Skin of body (tissue), 2 donors: ENCODE results near the gene FCN3. TPM values are rescaled to one million over a fixed set of nuclear protein-coding genes. Genes with fewer than 3 reads are reported as not detected.

Experiments
- DNase-seq: peaks from one replicate; lab custom pipeline; 2025; lab: John Stamatoyannopoulos, UW
- total RNA-seq: library from RNA; depleted of rRNA; stranded (reverse); fragments of >200 nt; gene quantifications from one replicate; pipeline ENCODE4 v1.2.3, GENCODE V29; 2014

Gene FCN3
- total RNA-seq, 1 donor from 2014 or later = not detected

DNA sequence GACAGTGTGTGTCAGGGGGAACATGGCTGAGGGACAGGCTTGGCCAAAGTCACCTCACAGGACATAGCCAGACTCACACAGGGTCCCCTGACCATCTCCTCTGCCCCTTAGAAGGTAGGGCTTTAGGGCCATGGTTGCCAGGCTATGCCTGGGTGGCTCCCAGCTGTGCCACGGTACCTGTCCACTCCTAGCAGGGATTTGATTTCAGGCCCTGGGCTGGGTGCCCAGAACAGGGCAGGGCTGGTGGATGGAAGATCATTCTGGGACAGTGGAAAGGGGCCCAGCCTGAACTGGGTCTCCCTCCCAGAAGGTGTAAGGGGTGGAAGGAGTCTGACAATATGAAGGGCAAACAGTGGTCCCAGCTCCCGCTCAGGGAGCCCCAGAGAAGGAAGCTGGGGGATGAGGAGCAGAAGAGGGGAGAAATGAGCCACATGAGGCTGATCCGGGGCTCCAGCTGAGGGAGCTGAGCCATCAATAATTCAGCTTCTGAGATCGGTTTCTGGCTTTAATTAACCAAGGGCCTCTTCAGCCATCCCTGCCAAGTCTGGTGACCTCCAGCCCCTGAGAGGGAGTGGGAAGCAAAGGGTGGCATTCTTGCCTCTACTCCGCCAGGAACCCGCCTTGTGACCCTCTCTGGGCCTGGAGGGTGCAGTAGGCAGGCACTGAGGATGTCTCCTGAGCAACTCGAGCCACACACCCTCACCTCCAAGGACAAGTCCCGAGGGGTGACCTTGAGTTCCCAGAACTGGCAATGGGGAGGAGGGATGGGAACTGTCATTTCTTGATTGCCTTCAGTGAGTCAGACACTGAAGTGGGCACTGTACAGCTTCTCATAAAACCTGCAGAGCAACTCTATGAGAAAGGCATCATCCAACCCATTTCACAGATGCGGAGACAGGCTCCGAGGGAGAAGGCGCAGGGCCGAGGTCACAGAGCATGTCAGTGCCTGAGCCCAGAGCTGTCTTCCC lies 6.4 kb upstream of the FCN3 start:
- no peak for DNase-seq

DNA sequence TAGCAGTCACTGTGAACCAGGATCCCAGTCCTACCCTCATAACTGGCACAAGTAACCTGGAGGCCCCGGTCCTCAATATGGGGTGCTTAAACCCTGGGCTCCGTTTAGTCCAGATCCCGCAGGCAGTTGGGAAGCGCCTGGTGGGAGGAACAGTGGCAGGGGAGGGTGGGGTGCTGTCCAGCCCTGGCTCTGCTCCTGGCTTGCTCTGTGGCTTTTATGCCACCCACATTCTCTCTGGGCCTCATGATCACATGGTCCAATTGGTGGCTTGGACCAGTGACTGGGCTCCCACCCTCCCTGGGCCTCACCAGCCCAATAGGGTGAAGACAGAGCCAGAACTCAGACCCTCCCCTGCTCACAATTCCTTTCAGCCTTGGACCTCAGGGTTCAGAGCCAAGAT lies 5.6 kb upstream of the FCN3 start:
- DNase-seq = no peak

DNA sequence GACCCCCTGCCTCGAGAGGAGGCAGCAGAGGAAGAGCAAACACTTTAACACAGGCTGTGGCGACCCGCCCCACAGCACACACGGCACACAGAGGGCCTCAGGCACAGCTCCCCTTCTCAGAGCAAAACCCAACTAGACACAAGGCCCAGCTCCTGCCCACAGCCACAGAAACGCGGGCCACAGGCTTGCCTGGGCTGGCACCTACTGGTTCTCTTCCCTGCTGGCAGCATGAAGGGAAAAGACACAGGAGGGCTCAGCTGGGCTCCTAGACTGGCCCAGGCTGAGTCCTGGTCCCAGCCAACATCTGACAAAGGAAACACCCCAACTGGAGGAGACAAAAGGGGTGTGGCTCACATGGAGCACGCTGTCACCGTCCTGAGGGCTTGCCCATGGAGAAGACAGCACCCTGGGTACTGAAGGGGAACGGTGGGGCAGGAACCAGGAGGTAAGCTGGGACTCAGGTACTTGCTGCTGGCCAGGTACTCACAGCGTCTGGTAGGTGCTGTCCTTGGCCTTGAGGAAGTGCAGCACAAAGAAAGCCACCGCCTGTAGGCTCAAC lies 5.0 kb upstream of the FCN3 start:
- DNase-seq = no peak

DNA sequence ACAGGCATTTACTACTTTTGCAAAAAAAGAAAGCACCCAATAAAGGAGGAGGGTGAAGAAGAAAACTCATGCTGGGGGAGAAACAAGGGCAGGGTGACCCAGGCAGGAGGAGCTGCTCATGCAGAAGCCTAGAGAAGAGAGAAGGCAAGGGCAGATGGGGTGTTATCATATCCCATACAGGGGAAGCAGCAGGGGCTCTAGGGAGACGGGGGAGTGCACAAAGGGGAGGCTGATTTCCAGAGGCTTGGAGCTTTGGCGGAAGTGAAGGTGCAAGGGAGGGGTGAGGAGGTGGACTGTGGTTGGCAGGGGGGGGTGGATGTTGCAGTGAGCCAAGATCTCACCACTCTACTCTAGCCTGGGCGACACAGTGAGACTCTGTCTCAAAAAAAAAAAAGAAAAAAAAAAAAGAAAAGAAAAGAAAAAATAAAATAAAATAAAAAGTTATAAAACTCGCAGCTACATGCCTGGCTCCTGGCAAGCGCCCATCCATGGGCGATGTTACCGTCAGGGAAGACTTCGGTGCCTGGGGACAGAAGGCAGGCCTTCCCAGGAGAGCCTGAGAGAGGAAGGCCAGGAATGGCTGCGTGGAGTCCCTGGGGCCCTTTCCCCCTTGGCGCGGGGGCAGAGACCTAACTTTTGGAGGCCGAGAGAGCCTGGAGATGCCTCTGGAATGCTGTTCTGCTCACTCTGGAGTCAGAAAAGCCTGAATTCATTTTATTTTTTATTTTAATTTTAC lies 3.3 kb upstream of the FCN3 start:
- DNase-seq = no peak

DNA sequence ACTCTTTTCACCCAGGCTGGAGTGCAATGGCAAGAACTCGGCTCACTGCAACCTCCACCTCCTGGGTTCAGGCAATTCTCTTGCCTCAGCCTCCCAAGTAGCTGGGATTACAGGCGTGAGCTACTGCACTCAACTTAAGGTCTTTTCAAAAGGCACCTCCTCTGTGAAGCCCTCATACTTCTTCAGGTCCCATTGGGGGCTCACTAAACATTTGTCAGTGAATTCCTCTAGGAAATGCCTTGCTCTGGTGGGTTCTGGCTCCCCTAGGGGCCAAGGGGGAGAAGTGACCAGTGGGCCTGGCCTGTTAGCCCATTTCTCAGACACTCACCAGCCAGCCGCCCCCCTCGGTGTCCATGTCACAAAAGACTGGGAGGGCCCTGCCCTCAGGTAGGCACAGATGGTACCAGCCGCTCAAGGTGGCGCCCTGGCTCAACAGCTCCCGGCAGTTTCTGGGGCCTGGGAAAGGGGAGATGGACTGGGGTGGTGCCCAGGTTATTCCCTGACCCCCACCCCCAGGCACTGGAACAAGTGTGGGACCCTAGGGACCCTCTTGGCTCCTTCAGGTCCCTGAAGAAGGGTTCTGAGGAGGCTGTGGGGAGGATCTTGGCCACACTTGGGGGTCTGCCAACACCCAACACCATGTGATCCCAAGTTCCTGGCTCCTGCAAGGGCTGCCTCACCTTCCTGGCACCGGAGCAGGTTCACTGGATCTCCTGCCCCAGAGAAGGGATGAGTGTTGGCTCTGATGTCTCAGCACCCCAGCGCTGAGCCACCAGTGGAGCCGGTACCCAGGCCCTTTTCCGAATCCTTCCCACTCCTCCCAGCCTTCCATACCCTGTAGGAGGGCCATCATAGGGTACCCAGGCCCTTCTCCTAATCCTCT lies 1.6 kb downstream of the FCN3 start:
- no peak for DNase-seq

DNA sequence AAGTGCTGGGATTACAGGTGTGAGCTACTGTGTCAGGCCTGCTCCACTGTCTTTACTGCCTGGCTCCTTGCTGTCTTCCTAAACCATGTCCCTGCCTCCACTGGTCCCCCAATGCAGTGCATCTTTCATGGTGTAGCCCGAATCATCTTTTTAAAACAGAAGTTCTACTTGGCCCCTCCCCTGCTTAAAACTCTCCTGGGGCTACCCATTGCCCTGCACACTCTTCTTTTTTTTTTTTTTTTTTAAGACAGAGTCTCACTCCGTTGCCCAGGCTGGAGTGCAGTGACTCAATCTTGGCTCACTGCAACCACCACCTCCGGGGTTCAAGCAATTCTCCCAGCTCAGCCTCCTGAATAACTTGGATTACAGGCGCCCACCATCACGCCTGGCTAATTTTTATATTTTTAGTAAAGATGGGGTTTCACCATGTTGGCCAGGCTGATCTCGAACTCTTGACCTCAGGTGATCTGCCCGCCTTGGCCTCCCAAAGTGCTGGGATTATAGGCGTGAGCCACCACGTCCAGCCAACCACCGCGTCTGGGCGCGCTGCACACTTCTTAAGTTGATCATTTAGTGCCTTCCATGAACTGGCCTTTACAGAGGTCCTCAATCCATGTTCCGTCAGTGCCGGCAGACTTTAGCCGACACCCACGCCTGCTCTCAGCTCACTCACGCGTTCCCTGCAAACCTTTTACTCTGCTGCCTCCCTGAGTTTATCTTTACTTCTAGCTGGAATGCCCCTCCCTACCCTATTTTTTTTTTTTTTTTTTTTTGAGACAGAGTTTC lies 2.4 kb downstream of the FCN3 start:
- no peak for DNase-seq

DNA sequence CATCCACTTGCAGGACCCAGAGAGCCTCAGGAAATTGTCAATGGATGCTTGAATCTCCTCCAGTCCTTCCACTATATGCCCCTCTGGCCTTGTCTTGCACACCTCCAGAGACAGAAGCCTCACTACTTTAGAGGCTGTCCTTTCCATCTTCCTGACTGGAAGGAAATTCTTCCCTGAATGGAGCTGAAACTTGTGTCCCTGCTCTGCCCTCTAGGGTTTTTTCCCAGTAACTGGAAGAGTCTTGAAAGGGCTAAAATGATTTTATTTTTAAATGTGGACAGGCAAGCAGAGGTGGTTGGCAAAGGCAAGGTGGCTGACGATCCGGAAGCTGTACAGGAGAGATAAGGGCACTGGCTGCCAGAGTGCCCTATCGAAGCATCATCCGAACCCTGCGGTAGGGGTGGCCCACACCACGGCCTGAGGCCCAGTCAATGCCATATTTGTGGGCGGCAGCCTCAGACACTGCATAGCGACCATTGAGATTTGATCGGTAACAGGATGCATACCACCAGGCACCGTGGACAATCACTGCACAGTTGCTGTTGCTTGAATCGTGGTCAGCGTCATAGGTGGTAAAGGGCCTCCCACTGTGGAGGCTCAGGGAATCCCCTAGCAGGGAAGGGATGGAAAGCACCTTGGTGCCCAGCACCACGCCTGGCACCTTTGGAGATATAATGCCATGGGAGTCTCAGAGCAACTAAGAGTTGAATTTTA lies 5.6 kb downstream of the FCN3 start:
- DNase-seq = no peak

DNA sequence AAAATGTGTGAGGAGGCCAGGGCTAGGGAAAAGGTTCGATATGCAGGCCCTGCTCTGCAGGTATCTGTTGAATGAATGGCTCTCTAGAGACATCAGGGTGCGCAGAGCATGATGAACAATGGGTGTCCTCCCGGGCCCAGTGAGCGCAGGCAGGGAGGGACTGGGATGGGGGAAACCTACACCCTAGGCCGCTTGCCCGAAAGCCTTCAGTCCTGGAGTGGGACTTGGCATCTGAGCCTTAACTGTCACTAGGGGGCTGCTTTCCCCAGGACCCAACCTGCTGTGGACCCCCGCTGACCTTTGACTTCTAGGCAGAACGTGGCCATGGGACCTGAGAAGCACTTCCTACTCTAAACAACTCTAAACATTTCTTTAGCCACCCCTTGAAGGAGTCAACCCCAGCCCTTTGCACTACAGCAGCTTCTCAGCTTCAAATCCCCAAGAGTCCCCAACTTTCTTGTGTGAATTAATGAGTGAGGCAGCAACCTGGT lies 7.4 kb downstream of the FCN3 start:
- DNase-seq = no peak

DNA sequence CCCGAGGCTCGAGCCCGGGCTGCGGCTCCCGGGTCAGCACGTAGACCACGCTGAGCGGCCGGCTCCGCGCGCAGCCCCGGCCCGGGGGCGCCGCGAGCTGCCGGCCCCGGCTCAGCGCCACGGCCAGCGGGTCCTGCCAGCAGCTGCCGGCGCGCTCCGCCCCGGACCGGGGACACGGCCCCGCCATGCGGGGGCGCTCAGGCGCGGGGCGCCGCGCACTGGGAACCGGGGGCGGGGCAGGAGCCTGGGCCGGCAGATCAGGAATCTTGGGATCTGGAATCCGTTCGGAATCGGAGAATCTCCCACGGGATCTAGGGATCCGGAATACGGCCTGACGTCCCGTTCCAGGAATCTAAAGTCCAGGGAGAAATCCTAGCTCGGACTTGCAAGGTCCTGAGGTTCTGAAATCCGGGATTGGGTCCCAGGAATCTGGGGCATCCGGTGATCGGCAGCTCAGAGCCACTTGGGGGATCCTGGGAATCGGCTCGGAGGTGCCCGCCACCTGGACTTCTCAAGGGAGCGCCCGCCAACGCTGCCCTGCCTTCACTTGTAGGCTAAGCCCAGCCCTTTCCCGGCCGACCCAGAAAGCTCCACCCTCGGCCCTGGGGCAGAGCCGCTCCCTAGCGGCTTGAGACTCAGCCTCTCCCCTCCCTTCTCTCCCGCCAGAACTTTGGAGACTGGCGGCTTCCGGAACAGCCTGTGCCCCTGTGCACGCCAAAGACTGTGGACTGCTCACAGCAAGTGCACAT lies 8.0 kb downstream of the FCN3 start, which contains the start of gene MAP3K6:
Gene MAP3K6, minus strand, starts transcription at position 551 of the 749 bp plus-strand sequence. Its CDS starts 364 bp downstream, at position 187.
- DNase-seq = peak; percentile 56

DNA sequence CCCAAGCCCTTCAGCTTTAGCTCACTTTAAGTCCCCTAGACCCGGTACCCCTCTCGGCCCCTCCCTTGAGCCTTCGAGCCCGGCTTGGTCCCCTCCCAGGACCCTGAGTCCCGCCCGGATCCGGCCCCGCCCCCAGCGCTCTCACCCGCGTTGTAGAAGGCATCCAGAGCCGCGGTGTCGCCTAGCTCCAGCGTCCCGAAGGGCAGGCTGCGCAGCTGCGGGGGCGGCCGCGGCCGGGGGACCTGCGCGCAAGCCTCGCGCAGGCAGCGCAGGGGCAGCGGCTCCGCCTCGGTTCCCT lies 8.6 kb downstream of the FCN3 start:
- DNase-seq = peak; percentile 80

DNA sequence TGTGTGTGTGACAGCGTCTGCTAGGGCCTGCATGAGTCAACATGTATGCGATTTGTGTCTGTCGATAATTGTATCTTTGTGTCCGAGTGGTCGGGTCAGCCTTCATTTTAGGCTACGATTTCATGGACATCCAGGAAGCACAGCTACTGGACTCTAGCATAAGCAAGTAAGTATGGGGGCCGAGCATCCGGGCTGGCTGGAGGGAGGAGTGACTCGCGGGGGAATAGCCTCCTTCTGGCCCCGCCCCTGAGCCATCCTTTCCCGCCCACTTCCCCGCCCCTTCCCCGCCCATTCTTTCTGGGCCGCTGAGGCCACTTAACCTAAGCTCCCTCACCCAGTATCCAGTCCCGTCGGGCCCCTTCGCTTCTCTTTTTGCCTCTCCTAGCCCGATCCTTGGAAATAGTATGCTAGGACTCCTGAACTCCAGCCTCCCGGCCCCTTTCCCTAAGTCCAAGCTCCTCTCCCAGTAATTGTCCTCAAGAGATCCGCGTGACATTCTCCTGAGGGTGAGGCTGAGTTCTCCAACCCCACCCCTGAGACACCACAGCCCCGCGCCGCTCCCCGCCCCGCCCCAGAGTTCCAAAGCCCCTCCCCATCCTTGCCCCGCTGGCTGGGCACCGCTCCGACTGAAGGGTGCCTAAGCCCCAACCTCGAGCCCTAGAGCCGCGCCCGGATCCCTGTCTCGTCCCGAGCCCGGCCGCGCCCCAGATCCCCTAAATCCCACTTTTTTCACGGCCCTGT lies 9.1 kb downstream of the FCN3 start:
- DNase-seq = peak; percentile 88

DNA sequence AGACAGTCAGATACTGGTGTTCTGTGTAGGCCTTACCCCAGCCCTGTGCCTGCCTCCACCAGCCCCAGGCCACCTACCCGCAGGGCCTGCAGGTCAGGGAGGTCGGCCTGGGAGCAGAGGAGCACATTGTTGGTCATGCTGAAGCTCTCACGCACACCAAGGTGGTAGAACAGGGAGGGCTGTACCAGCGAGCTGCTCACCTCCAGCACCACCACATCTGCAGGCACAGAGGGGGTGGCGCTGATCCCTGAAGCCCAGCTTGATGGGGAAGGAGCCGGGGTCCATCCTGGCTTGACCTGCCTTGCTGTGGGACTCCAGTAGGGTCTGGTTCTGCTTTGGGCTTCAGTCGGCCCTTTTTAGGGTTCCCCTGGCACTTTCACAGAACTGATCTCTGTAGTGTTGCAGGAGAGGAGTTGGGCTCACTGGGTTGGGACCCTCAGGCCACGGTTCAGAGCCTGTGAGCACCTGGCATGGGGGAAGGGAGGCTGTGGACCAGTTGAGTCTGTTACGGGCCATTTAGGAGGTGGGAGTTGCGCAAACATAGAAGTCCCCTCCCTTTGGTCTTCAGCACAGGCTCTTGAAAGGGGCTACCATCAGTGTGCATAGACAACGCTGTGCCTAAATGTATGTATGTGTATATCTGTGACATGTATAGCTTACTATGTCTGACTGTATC lies 9.8 kb downstream of the FCN3 start:
- DNase-seq = no peak

DNA sequence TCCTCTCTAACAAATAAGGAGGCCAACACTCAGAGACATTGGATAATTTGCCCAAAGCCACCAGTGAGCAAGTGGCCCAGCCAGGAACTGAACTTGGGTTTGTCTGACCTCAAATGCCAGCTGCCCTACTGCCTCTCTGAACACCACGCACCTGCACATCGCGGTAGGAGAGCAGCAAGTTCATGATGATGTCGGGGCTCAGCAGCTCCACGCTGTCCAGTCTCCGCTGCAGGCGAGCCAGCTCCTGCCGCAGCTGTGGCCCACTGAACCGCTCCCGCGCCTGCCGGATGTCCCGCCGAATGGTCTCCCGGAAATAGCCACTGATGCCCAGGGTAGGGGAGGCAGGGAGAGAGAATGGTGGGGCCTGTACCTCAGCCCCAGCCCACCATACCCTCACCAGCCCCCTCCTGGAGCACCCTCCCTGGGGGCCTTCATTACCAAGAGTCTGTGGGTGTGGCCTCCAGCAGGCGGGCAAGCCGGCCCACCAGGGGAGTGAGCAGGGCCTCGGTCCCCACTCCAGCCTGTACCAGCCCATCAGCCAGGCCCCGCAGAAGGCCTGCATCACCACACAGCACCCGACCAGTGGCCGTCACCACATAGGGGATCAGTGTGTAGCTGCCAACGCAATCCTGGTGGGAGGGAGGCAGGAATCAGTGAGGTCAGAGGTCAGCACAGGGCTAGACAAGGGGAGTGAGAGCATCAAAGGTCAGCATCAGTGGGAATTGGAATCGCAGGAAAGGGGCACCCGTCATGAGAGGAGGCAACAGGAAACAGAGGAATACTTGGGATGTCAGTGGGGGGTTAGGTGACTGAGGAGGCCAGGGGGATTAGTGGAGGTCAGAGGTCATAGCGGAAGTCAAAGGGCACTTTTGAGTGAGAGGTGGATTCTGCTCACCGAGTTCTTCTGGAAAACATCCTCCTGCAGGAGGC lies 10.6 kb downstream of the FCN3 start:
- DNase-seq = no peak

DNA sequence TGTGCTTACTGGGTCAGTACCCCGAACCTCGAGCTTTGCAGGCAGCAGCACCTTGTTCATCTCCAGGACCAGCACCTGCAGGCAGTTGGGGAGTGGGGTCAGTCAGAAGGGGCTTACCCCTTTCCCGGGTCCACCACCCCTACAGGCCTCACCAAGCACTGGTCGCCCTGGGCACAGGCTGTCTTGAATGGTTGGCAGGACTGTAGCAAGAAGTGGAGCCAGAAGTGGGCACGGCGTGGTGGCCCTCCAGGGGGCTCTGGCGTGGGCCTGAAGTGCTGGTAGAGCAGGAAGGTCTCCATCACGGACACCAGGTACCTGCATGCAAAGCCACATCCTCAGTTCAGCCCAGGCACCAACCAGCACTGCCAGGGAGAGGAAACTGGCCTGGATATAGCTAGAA lies 13.1 kb downstream of the FCN3 start:
- DNase-seq = no peak

DNA sequence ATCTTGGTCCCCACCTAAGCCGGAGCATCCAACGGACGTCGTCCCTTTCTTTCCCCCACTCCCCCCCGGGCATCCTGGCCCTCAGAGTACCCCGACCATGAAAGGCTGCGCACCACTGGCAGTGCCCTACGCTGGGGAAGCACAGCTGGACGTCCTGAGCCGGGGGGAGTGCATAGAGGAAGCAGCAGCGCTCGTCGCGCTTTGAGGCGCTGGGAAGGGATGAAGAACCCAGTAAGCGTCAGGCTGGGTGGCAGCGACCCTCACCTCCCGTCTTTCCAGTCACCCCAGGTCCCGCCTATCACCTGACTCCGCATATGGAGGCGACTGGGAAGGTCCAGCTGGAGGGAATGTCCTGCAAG lies 13.6 kb downstream of the FCN3 start:
- DNase-seq = no peak

DNA sequence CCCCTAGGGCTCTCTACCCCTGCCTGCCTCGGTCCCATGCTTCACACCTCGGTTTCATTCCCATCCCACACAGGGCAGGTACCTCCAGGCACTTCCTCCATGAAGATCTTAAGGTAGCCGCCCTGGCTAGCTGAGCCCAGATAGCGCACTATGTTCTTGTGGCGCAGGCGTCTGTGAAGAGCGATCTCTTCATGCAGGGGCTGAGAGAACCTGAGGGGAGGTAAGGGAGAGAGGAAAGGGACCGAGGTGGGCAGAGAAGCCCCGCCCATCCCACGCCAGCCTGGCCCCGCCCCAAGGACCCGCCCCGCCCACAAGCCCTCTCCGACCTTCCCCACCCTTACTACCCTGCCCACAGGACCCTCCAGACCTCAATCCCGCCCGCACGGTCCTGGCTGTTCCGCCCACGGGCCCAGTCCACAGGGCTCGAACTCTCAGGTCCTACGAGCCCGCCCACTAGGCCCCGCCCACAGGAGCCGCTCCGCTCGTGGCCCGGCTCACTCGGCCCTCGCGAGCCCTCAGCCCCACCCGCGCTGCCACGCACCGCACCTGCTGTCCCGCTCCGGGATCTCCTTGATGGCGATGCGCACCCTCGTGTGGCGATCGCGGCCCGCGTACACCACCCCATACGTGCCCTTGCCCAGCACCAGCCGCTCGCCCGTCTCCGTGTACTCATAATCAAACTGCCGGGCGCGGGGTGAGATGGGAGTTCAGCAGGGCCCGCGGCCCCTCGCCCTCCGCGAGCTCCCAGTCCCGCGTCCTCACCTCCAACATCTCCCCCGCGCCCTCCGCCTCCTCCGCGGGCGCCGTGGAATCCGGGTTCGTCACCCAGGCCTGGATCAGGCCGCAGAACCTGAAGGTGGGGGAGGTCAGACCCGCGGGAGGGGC lies 14.2 kb downstream of the FCN3 start:
- no peak for DNase-seq
